Activated CD4-positive, alpha-beta memory T cell treated with anti-CD3 and anti-CD28 coated beads, Interleukin-2, amount 10 ng/mL, durations not matched to agents 7 days and 5 days (primary cell): ENCODE measurements around the gene POT1. TPM values are rescaled to one million over a fixed set of nuclear protein-coding genes. Genes with fewer than 3 reads are reported as not detected.

Source experiments
- CTCF ChIA-PET: fragments of 350-600 bp; sonication (Branson Sonifier 250); formaldehyde crosslinking; loops from one replicate; lab custom pipeline; 2021; ENCODE audit warnings: antibody characterized with exemption, inconsistent platforms; lab: Charles Lee
- POLR2A ChIA-PET: fragments of 350-600 bp; sonication (Branson Sonifier 250); formaldehyde crosslinking; loops from one replicate; lab custom pipeline; 2021; ENCODE audit warnings: antibody characterized with exemption; lab: Charles Lee
- DNase-seq: peaks from one replicate; pipeline ENCODE4 v3.0.0-alpha.2; 2020
- H3K27ac Mint-ChIP-seq: one replicate; pipeline ENCODE4 v1.8.0; 2021; ENCODE audit warnings: mild to moderate bottlenecking, mixed read lengths
- H3K27me3 Mint-ChIP-seq: one replicate; pipeline ENCODE4 v1.8.0; 2021; ENCODE audit warnings: mixed read lengths
- H3K36me3 Mint-ChIP-seq: one replicate; pipeline ENCODE4 v1.8.0; 2021; ENCODE audit warnings: low read depth, mixed read lengths
- H3K4me1 Mint-ChIP-seq: one replicate; pipeline ENCODE4 v1.8.0; 2021; ENCODE audit warnings: mixed read lengths
- H3K4me3 Mint-ChIP-seq: one replicate; pipeline ENCODE4 v1.8.0; 2021; ENCODE audit warnings: mild to moderate bottlenecking, mixed read lengths
- H3K9me3 Mint-ChIP-seq: one replicate; pipeline ENCODE4 v1.8.0; 2021; ENCODE audit warnings: mixed read lengths
- total RNA-seq, 2 experiments: library from RNA; stranded (reverse); gene quantifications; one replicate each; pipeline ENCODE4 v1.2.3, GENCODE V29; 2021

POT1 gene
- total RNA-seq, 2 experiments from 2014 or later = 27.3 to 28.9 TPM

GRCh38 chr7:124775422-124775821 is 154.2 kb downstream of the POT1 start:
- H3K27ac Mint-ChIP-seq = no peak overlapping the region
- H3K4me1 Mint-ChIP-seq = no peaks in the 10 kb centered on the region
- no peaks in the 10 kb centered on the region for H3K9me3 Mint-ChIP-seq
- H3K27me3 Mint-ChIP-seq = peaks cover 23% of the 10 kb centered on the region
- ChIA-PET POLR2A (no interaction called here), CTCF (no interaction called here)
- no peak for DNase-seq
- no peaks in the 10 kb centered on the region for H3K36me3 Mint-ChIP-seq
- H3K4me3 Mint-ChIP-seq = no peak overlapping the region

DNA sequence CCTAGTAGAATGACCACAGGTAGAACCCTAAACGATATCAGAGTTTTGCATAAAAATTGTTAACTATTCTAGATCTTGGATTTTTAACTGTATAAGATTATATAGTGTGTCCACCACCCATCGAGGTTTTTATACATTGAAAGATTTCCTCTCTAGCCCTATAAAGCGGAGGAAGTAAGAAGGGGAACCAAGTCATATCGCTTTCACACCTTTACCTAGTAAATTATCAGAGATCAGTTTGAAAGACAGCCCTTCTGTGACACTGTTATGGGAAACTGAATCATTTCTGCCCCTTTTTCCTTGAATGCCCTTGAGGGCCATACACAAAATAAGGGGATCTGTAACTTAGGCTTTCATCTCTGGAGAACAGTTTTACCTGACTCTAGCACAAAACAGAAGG is 155.7 kb downstream of the POT1 start:
- ChIA-PET POLR2A (no interaction called here), CTCF (no interaction called here)
- H3K4me3 Mint-ChIP-seq = no peak overlapping the region
- no peaks in the 10 kb centered on the region for H3K36me3 Mint-ChIP-seq
- H3K27me3 Mint-ChIP-seq = peaks cover 24% of the 10 kb centered on the region
- no peak for DNase-seq
- H3K9me3 Mint-ChIP-seq = no peaks in the 10 kb centered on the region
- no peak overlapping the region for H3K27ac Mint-ChIP-seq
- H3K4me1 Mint-ChIP-seq = no peaks in the 10 kb centered on the region

DNA sequence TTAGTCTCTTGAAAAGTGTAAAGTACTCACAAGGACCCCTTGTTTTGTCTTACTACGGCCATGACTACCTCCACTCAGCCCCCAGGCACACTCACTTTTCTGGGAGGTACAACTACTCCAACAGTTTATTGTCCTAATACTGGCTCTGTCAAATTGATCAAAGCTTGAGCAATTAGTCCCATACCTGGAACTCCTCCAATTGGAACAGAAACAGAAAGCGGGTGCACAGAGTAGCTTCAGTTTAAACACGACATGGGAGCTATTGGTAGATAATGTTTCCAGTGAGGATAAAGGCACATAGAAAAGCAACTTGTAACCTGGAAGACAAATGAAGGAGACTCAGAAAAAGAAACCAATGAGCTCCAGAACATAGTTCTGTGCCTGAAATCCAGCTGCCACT is 156.3 kb downstream of the POT1 start:
- DNase-seq = no peak
- no peaks in the 10 kb centered on the region for H3K36me3 Mint-ChIP-seq
- CTCF ChIA-PET = no interaction called here

More for the DNA sequence above, 156.3 kb downstream of the POT1 start:
- POLR2A ChIA-PET = no interaction called here
- H3K4me3 Mint-ChIP-seq = no peak overlapping the region
- peaks cover 24% of the 10 kb centered on the region for H3K27me3 Mint-ChIP-seq
- no peaks in the 10 kb centered on the region for H3K4me1 Mint-ChIP-seq
- no peaks in the 10 kb centered on the region for H3K9me3 Mint-ChIP-seq
- no peak overlapping the region for H3K27ac Mint-ChIP-seq

Other genes with a start within 250 kb of the POT1 start
- gene GPR37, start 164.0 kb downstream of the POT1 start, total RNA-seq = not detected